GM19468 (cell line): ENCODE results near the gene REXO5.
"Not testable (repeated sequence)": the region's sequence is repeated elsewhere in the genome, so short reads cannot be mapped to it uniquely, and the experiment has no call there.

Source experiments
- ATAC-seq: cut with Tn5 transposase; IDR thresholded peaks from one replicate; pipeline ENCODE4 v1.9.1; 2021; ENCODE audit warnings: mild to moderate bottlenecking, moderate library complexity, moderate number of reproducible peaks; ENCODE audit not compliant: unreplicated experiment; ENCODE audit errors: extremely low read depth

Gene REXO5

GRCh38 chr16:20846551-20846950 is 40.2 kb downstream of the REXO5 start:
- ATAC-seq = no peak

GRCh38 chr16:20847550-20847949 is 41.2 kb downstream of the REXO5 start:
- no peak for ATAC-seq

GRCh38 chr16:20849589-20850390 is 43.5 kb downstream of the REXO5 start:
- no peak for ATAC-seq

GRCh38 chr16:20850981-20851380 is 44.7 kb downstream of the REXO5 start:
- no peak for ATAC-seq

GRCh38 chr16:20851601-20852000 is 45.3 kb downstream of the REXO5 start:
- ATAC-seq = no peak

- no peak for ATAC-seq
These were observed 46.8 kb downstream of the REXO5 start for GRCh38 chr16:20853143-20853542.

- ATAC-seq = no peak
These were observed 47.8 kb downstream of the REXO5 start for GRCh38 chr16:20853981-20854620.

GRCh38 chr16:20854963-20855362 is 48.6 kb downstream of the REXO5 start:
- no peak for ATAC-seq

GRCh38 chr16:20857281-20857680 is 51.0 kb downstream of the REXO5 start:
- ATAC-seq = no peak

- no peak for ATAC-seq
These were observed 52.9 kb downstream of the REXO5 start for GRCh38 chr16:20859229-20859628.

- no peak for ATAC-seq
These were observed 53.4 kb downstream of the REXO5 start for GRCh38 chr16:20859699-20860098.

GRCh38 chr16:20860361-20860760 is 54.0 kb downstream of the REXO5 start:
- ATAC-seq = no peak

GRCh38 chr16:20860995-20861394 is 54.7 kb downstream of the REXO5 start:
- ATAC-seq = not testable (repeated sequence)

- ATAC-seq = no peak
These were observed 56.0 kb downstream of the REXO5 start for GRCh38 chr16:20862162-20862960.

- not testable (repeated sequence) for ATAC-seq
These were observed 58.0 kb downstream of the REXO5 start for GRCh38 chr16:20864376-20864775.

- ATAC-seq = no peak
These were observed 59.2 kb downstream of the REXO5 start for GRCh38 chr16:20865420-20866131.

GRCh38 chr16:20866145-20866772 is 59.9 kb downstream of the REXO5 start:
- no peak for ATAC-seq

- no peak for ATAC-seq
These were observed 60.5 kb downstream of the REXO5 start for GRCh38 chr16:20866801-20867200.

- no peak for ATAC-seq
These were observed 61.3 kb downstream of the REXO5 start for GRCh38 chr16:20867585-20867984.

GRCh38 chr16:20868890-20869289 is 62.6 kb downstream of the REXO5 start:
- no peak for ATAC-seq
